ENCODE measurements around the gene TDRD7.

- no peak for TF ChIP-seq POLR2A (IDR thresholded peaks at IDR 0.05; ENCODE audit: control extremely low read depth in 1 of 2, low read depth in 2 of 2, low read length in 2 of 2)
- no peak for TF ChIP-seq SIX5 (IDR thresholded peaks at IDR 0.05; ENCODE audit: low read depth, low read length)
- no peak for TF ChIP-seq TAF1 (IDR thresholded peaks at IDR 0.05; ENCODE audit: low read depth, low read length)
- TF ChIP-seq CHD2 (IDR thresholded peaks at IDR 0.05; ENCODE audit: low read length): no peak
- no peak for TF ChIP-seq CTCF (IDR thresholded peaks at IDR 0.05; ENCODE audit: control extremely low read depth in 1 of 3, insufficient read depth in 1 of 3, low read depth in 1 of 3, low read length in 3 of 3)
- no peak for TF ChIP-seq RNF2 (IDR thresholded peaks at IDR 0.05; ENCODE audit: borderline replicate concordance, low read depth, low read length, missing control alignments, poor library complexity, severe bottlenecking)
- TF ChIP-seq NRF1 (IDR thresholded peaks at IDR 0.05; ENCODE audit: low read depth, low read length): no peak
- no peak for TF ChIP-seq JUN (IDR thresholded peaks at IDR 0.05; ENCODE audit: low read depth, low read length)
- TF ChIP-seq KDM4A (IDR thresholded peaks at IDR 0.05; ENCODE audit: low read depth, low read length, severe bottlenecking): no peak
- TF ChIP-seq YY1 (IDR thresholded peaks at IDR 0.05; ENCODE audit: low read depth, low read length): no peak
- no peak for TF ChIP-seq BCL11A (IDR thresholded peaks at IDR 0.05; ENCODE audit: low read depth in 2 of 2, low read length in 2 of 2)
- no peak for TF ChIP-seq EZH2 (IDR thresholded peaks at IDR 0.05; ENCODE audit: low read depth, low read length, severe bottlenecking)
- no peak for TF ChIP-seq USF2 (IDR thresholded peaks at IDR 0.05; ENCODE audit: low read length)
These were observed 19.8 kb downstream of the TDRD7 start for GRCh38 chr9:97431549-97432143.

Data from H1 (cell line).